HCT116 (cell line): ENCODE data around the gene ZFR2. TPM values are rescaled to one million over a fixed set of nuclear protein-coding genes. Genes with fewer than 3 reads are reported as not detected.

Experiments used
- ATAC-seq: fragments of 200-7000 bp; cut with Tn5 transposase; 2 replicates; pipeline ENCODE4 v1.9.1; 2020; ENCODE audit warnings: mild to moderate bottlenecking, moderate library complexity
- BruUV-seq: library from RNA; stranded (reverse); fragments of 400-500 nt; replicated peaks from 2 replicates; lab custom pipeline; 2021; lab: Mats Ljungman, UMichigan
- CTCF ChIA-PET: fragments of 300-600 bp; sonication (Branson Sonifier 250); formaldehyde crosslinking; loops from one replicate; lab custom pipeline; 2021; ENCODE audit warnings: antibody characterized with exemption; lab: Charles Lee
- POLR2A ChIA-PET: fragments of 300-600, 350-600 bp; sonication (Branson Sonifier 250); formaldehyde crosslinking; loops from one replicate; lab custom pipeline; 2021; ENCODE audit warnings: antibody characterized with exemption; lab: Charles Lee
- RAD21 ChIA-PET, 2 experiments: fragments of 300-600 bp; sonication (Branson Sonifier 250); formaldehyde crosslinking; loops; one replicate each; lab custom pipeline; 2023; ENCODE audit warnings: low total read pairs in 2 of 2; ENCODE audit not compliant: uncharacterized antibody in 2 of 2, unreplicated experiment in 2 of 2, low non-redundant PET in 1 of 2; lab: Charles Lee
- DNase-seq: peaks from one replicate; pipeline ENCODE4 v3.0.0-alpha.2; 2010; ENCODE audit warnings: low read depth, low spot score
- H2AFZ ChIP-seq: fragments of 200-600 bp; shearing (Covaris generic), sonication (generic); 2 replicates; pipeline ENCODE4 v1.6.1; 2017; ENCODE audit warnings: low read depth, mixed run types, mixed read lengths, antibody characterized with exemption, low read length; ENCODE audit not compliant: poor library complexity, severe bottlenecking
- H3K27ac ChIP-seq: 2 replicates; pipeline ENCODE4 v1.5.1; 2012; ENCODE audit warnings: low read depth, low read length
- H3K27me3 ChIP-seq: fragments of 200-600 bp; sonication (generic); 2 replicates; pipeline ENCODE4 v1.6.1; 2016; ENCODE audit warnings: mixed run types, low read length, mixed read lengths; ENCODE audit not compliant: insufficient read depth
- H3K36me3 ChIP-seq, 2 experiments: fragments of 200-500 bp in 1 of 2; fragments of 200-600 bp in 1 of 2; sonication (Bioruptor generic) in 1 of 2; sonication (generic) in 1 of 2; 2 replicates each; pipeline versions ENCODE4 v1.5.1 to v1.6.1; 2014 to 2016; ENCODE audit warnings: low read length in 2 of 2, inconsistent platforms in 1 of 2, mixed read lengths in 1 of 2, mixed run types in 1 of 2; ENCODE audit not compliant: insufficient read depth in 2 of 2, control insufficient read depth in 1 of 2
- H3K4me1 ChIP-seq, 2 experiments: fragments of 200-600 bp in 1 of 2; sonication (generic) in 1 of 2; 2 replicates each; pipeline versions ENCODE4 v1.5.1 to v1.6.1; 2012 to 2017; ENCODE audit warnings: low read length in 2 of 2, inconsistent platforms in 1 of 2, mild to moderate bottlenecking in 1 of 2, mixed read lengths in 1 of 2, mixed run types in 1 of 2, moderate library complexity in 1 of 2; ENCODE audit not compliant: insufficient read depth in 2 of 2, control insufficient read depth in 1 of 2
- H3K4me2 ChIP-seq: fragments of 200-600 bp; sonication (generic); 2 replicates; pipeline ENCODE4 v1.6.1; 2017; ENCODE audit warnings: mixed run types, low read length, mixed read lengths
- H3K4me3 ChIP-seq, 2 experiments: fragments of 200-600 bp in 1 of 2; sonication (generic) in 1 of 2; replicated peaks in 1 of 2; 2 replicates each; pipeline ENCODE4 v1.5.1; 2011 to 2016; ENCODE audit warnings: low read length in 2 of 2, control low read depth in 1 of 2, low read depth in 1 of 2, mild to moderate bottlenecking in 1 of 2, mixed read lengths in 1 of 2, mixed run types in 1 of 2
- H3K79me2 ChIP-seq: fragments of 200-600 bp; sonication (generic); 2 replicates; pipeline ENCODE4 v1.6.1; 2017; ENCODE audit warnings: mild to moderate bottlenecking, mixed run types, low read length, moderate library complexity, mixed read lengths; ENCODE audit not compliant: insufficient read depth
- H3K9ac ChIP-seq: fragments of 200-600 bp; sonication (generic); 2 replicates; pipeline ENCODE4 v1.6.1; 2016; ENCODE audit warnings: low read length, mixed read lengths
- H3K9me2 ChIP-seq: fragments of 200-600 bp; sonication (generic), shearing (Covaris generic); 2 replicates; pipeline ENCODE4 v1.6.1; 2017; ENCODE audit warnings: mixed run types, mild to moderate bottlenecking, moderate library complexity; ENCODE audit not compliant: insufficient read depth
- H3K9me3 ChIP-seq, 2 experiments: fragments of 200-500 bp in 1 of 2; fragments of 200-600 bp in 1 of 2; sonication (Bioruptor generic) in 1 of 2; sonication (generic) in 1 of 2; 2 replicates each; pipeline ENCODE4 v1.6.1; 2014 to 2017; ENCODE audit warnings: low read length in 2 of 2, mixed read lengths in 2 of 2, inconsistent platforms in 1 of 2, low read depth in 1 of 2, mild to moderate bottlenecking in 1 of 2, mixed run types in 1 of 2, moderate library complexity in 1 of 2; ENCODE audit not compliant: control insufficient read depth in 1 of 2, insufficient read depth in 1 of 2
- H4K20me1 ChIP-seq: fragments of 200-600 bp; sonication (generic), shearing (Covaris generic); 2 replicates; pipeline ENCODE4 v1.6.1; 2017; ENCODE audit warnings: mixed run types, mild to moderate bottlenecking, moderate library complexity; ENCODE audit not compliant: insufficient read depth
- CBX3 ChIP-seq: IDR thresholded peaks from 2 replicates; pipeline ENCODE4 v1.6.1; 2012; ENCODE audit warnings: low read depth
- CEBPB ChIP-seq: IDR thresholded peaks from 2 replicates; pipeline ENCODE4 v1.6.1; 2012; ENCODE audit warnings: low read depth
- EGR1 ChIP-seq: IDR thresholded peaks from 2 replicates; pipeline ENCODE4 v1.6.1; 2012; ENCODE audit warnings: low read depth
- EZH2 ChIP-seq: fragments of 200-600 bp; sonication (generic); IDR thresholded peaks from 2 replicates; pipeline ENCODE4 v1.6.1; 2017; ENCODE audit warnings: antibody characterized with exemption, mixed run types
- POLR2A ChIP-seq: IDR thresholded peaks from 2 replicates; pipeline ENCODE4 v1.7.0; 2011; ENCODE audit warnings: borderline replicate concordance; ENCODE audit not compliant: insufficient read depth, insufficient read length; ENCODE audit errors: extremely low read depth
- SIN3A ChIP-seq: IDR thresholded peaks from 2 replicates; pipeline ENCODE4 v1.6.1; 2012; ENCODE audit warnings: low read depth
- SP1 ChIP-seq: IDR thresholded peaks from 2 replicates; pipeline ENCODE4 v1.6.1; 2012; ENCODE audit warnings: low read depth
- TCF7L2 ChIP-seq: IDR thresholded peaks from 2 replicates; pipeline ENCODE4 v1.7.0; 2011; ENCODE audit warnings: borderline replicate concordance, inconsistent platforms; ENCODE audit not compliant: insufficient read depth, insufficient read length; ENCODE audit errors: extremely low read depth
- YY1 ChIP-seq: IDR thresholded peaks from 2 replicates; pipeline ENCODE4 v1.6.1; 2011; ENCODE audit warnings: low read length, low read depth, moderate library complexity, mild to moderate bottlenecking; ENCODE audit not compliant: insufficient replicate concordance; ENCODE audit errors: extremely low read depth
- ZFX ChIP-seq: fragments of 450-650 bp; IDR thresholded peaks from 2 replicates; pipeline ENCODE4 v1.6.1; 2017
- ZNF274 ChIP-seq: fragments of 200-500 bp; sonication (Bioruptor generic); IDR thresholded peaks from 2 replicates; pipeline ENCODE4 v1.6.1; 2014; ENCODE audit warnings: mild to moderate bottlenecking, low read depth, low read length, inconsistent platforms
- intact Hi-C: fragments of 100-400 bp; cut with micrococcal nuclease; formaldehyde crosslinking; loops from 2 replicates; pipeline ENCODE4 v1.10.0; 2022
- total RNA-seq: library from RNA; stranded (reverse); gene quantifications from one replicate; pipeline ENCODE4 v1.2.1, GENCODE V29; 2021; ENCODE audit not compliant: unreplicated experiment
- TF ChIP-seq, protein P1 (sequence below): IDR thresholded peaks from 2 replicates; pipeline ENCODE4 v1.6.1; 2012; ENCODE audit warnings: low read depth
- TF ChIP-seq, protein P2 (sequence below): IDR thresholded peaks from 2 replicates; pipeline ENCODE4 v1.6.1; 2012
- TF ChIP-seq, protein P3 (sequence below), 3 experiments: fragments of 200-600 bp in 1 of 3; sonication (generic) in 1 of 3; IDR thresholded peaks in 2 of 3; conservative IDR thresholded peaks in 1 of 3; 2 replicates each; pipeline ENCODE4 v1.5.1; 2012 to 2017; ENCODE audit warnings: low read depth in 2 of 3, low read length in 2 of 3, antibody characterized with exemption in 1 of 3, borderline replicate concordance in 1 of 3, control low read depth in 1 of 3, mild to moderate bottlenecking in 1 of 3, mixed read lengths in 1 of 3, mixed run types in 1 of 3, moderate library complexity in 1 of 3; ENCODE audit not compliant: insufficient read depth in 1 of 3
- TF ChIP-seq, protein P4 (sequence below): IDR thresholded peaks from 2 replicates; pipeline ENCODE4 v1.6.1; 2012

Gene ZFR2
- total RNA-seq, 1 experiment from 2014 or later = 0.34 TPM

DNA sequence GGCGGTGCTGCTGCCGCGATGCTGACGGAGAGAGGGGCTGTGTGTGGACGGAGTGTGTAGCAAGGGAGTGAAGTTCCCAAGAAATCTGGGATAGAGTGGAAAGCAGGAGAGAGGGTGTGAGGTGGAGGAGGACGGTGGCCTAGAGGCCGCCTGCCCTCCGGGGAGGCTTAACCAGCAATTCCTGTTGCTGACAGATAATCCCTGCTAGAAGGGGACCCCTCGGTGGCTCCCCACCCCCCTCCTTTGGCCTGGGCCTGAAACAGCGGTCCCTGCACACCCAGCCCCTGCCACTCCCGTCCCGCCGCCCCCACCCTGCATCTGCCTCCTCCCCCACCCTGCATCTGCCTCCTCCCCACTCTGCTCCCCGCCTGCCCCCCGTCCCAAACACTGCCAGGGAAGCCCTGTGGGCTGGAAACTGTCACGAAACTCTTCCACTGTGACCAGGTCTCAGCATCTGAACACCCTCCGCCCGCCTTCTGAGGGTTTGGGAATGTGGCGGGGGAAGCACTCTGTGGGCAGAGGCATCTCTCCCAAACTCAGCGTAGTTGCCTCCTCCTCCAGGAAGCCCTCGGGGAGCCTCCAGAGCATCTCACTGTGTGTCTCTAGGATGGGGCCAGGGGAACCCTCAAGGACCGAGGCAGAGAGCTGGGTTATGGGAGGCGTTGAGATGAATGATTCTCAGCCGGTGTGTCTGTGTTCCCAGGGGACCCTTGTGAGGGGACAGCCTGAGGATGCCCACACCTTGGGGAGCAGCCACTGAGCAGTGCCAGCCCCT, 65.5 kb downstream of the ZFR2 start:
- peaks cover 0 to 5% of the 10 kb centered on the region in 2 experiments; a peak in 2 of 4 replicates for H3K9me3 ChIP-seq
- no peak overlapping the region for H3K27ac ChIP-seq
- H3K4me3 ChIP-seq = no peak overlapping the region
- no peak for ATAC-seq
- BruUV-seq = no TSS peak
- ChIA-PET CTCF (no interaction called here), POLR2A (no interaction called here), RAD21 (no interaction called here)
- H3K9me2 ChIP-seq = no peaks in the 10 kb centered on the region
- H3K27me3 ChIP-seq = no peaks in the 10 kb centered on the region
- no peak overlapping the region for H3K4me2 ChIP-seq
- no peak for DNase-seq
- no peak overlapping the region for H2AFZ ChIP-seq
- no peaks in the 10 kb centered on the region for H3K79me2 ChIP-seq
- intact Hi-C loops = no loop called here
- H4K20me1 ChIP-seq = no peaks in the 10 kb centered on the region
- no peaks in the 10 kb centered on the region for H3K4me1 ChIP-seq
- TF ChIP-seq, protein P1, sequence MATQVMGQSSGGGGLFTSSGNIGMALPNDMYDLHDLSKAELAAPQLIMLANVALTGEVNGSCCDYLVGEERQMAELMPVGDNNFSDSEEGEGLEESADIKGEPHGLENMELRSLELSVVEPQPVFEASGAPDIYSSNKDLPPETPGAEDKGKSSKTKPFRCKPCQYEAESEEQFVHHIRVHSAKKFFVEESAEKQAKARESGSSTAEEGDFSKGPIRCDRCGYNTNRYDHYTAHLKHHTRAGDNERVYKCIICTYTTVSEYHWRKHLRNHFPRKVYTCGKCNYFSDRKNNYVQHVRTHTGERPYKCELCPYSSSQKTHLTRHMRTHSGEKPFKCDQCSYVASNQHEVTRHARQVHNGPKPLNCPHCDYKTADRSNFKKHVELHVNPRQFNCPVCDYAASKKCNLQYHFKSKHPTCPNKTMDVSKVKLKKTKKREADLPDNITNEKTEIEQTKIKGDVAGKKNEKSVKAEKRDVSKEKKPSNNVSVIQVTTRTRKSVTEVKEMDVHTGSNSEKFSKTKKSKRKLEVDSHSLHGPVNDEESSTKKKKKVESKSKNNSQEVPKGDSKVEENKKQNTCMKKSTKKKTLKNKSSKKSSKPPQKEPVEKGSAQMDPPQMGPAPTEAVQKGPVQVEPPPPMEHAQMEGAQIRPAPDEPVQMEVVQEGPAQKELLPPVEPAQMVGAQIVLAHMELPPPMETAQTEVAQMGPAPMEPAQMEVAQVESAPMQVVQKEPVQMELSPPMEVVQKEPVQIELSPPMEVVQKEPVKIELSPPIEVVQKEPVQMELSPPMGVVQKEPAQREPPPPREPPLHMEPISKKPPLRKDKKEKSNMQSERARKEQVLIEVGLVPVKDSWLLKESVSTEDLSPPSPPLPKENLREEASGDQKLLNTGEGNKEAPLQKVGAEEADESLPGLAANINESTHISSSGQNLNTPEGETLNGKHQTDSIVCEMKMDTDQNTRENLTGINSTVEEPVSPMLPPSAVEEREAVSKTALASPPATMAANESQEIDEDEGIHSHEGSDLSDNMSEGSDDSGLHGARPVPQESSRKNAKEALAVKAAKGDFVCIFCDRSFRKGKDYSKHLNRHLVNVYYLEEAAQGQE = no peak
- no peak for TF ChIP-seq YY1
- no peak for TF ChIP-seq TCF7L2
- TF ChIP-seq EGR1 = no peak
- TF ChIP-seq, protein P2, sequence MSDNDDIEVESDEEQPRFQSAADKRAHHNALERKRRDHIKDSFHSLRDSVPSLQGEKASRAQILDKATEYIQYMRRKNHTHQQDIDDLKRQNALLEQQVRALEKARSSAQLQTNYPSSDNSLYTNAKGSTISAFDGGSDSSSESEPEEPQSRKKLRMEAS = no peak
- no peak for TF ChIP-seq SP1
- TF ChIP-seq, protein P3, sequence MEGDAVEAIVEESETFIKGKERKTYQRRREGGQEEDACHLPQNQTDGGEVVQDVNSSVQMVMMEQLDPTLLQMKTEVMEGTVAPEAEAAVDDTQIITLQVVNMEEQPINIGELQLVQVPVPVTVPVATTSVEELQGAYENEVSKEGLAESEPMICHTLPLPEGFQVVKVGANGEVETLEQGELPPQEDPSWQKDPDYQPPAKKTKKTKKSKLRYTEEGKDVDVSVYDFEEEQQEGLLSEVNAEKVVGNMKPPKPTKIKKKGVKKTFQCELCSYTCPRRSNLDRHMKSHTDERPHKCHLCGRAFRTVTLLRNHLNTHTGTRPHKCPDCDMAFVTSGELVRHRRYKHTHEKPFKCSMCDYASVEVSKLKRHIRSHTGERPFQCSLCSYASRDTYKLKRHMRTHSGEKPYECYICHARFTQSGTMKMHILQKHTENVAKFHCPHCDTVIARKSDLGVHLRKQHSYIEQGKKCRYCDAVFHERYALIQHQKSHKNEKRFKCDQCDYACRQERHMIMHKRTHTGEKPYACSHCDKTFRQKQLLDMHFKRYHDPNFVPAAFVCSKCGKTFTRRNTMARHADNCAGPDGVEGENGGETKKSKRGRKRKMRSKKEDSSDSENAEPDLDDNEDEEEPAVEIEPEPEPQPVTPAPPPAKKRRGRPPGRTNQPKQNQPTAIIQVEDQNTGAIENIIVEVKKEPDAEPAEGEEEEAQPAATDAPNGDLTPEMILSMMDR (IDR thresholded peaks at IDR 0.05 in 2 of 3, conservative IDR thresholded peaks at IDR 0.05 in 1 of 3; ENCODE audit: borderline replicate concordance in 1 of 3, insufficient read depth in 1 of 3, low read depth in 2 of 3, low read length in 2 of 3) = no peak
- no peak for TF ChIP-seq SIN3A
- no peak for TF ChIP-seq CEBPB
- TF ChIP-seq POLR2A = no peak
- TF ChIP-seq EZH2 = no peak
- no peak for TF ChIP-seq CBX3
- TF ChIP-seq ZNF274 = no peak
- no peak for TF ChIP-seq ZFX
- TF ChIP-seq, protein P4, sequence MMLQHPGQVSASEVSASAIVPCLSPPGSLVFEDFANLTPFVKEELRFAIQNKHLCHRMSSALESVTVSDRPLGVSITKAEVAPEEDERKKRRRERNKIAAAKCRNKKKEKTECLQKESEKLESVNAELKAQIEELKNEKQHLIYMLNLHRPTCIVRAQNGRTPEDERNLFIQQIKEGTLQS = no peak
- H3K9ac ChIP-seq = no peak overlapping the region
- H3K36me3 ChIP-seq = no peaks in the 10 kb centered on the region
